Osteoblast (primary cell): ENCODE data around the gene CPED1. TPM values are rescaled to one million over a fixed set of nuclear protein-coding genes. Genes with fewer than 3 reads are reported as not detected.

Experiments used
- DNase-seq: peaks from one replicate; pipeline ENCODE4 v3.0.0; 2011; ENCODE audit warnings: low spot score, mixed read lengths; ENCODE audit not compliant: insufficient read length; ENCODE audit errors: missing footprints
- H2AFZ ChIP-seq: 2 replicates; pipeline ENCODE4 v1.6.0; 2011; ENCODE audit warnings: mild to moderate bottlenecking, low read length
- H3K27ac ChIP-seq: 2 replicates; pipeline ENCODE4 v1.5.1; 2011; ENCODE audit warnings: mild to moderate bottlenecking, low read depth, low read length, moderate library complexity
- H3K27me3 ChIP-seq: 2 replicates; pipeline ENCODE4 v1.6.0; 2012; ENCODE audit warnings: mild to moderate bottlenecking, control low read depth, inconsistent platforms, low read length, moderate library complexity; ENCODE audit not compliant: insufficient read depth
- H3K36me3 ChIP-seq: 2 replicates; pipeline ENCODE4 v1.5.1; 2011; ENCODE audit warnings: mild to moderate bottlenecking, low read length, control low read depth, moderate library complexity; ENCODE audit not compliant: insufficient read depth
- H3K4me1 ChIP-seq: 2 replicates; pipeline ENCODE4 v1.5.1; 2011; ENCODE audit warnings: mild to moderate bottlenecking, low read length, control low read depth, moderate library complexity; ENCODE audit not compliant: insufficient read depth
- H3K4me2 ChIP-seq: 2 replicates; pipeline ENCODE4 v1.6.0; 2011; ENCODE audit warnings: mild to moderate bottlenecking, low read length; ENCODE audit not compliant: insufficient read depth
- H3K4me3 ChIP-seq: fragments of 200-600 bp; sonication (generic); 3 replicates; pipeline ENCODE4 v1.5.1; 2012; ENCODE audit warnings: mild to moderate bottlenecking, low read length, inconsistent platforms; ENCODE audit not compliant: insufficient read depth
- H3K79me2 ChIP-seq: 2 replicates; pipeline ENCODE4 v1.6.0; 2012; ENCODE audit warnings: mild to moderate bottlenecking, low read length, control low read depth, inconsistent platforms; ENCODE audit not compliant: insufficient read depth
- H3K9me3 ChIP-seq: 2 replicates; pipeline ENCODE4 v1.5.1; 2011; ENCODE audit warnings: low read depth, low read length, control low read depth
- H4K20me1 ChIP-seq: 2 replicates; pipeline ENCODE4 v1.6.0; 2012; ENCODE audit warnings: mild to moderate bottlenecking, low read length, control low read depth; ENCODE audit not compliant: insufficient read depth
- CTCF ChIP-seq: IDR thresholded peaks from 2 replicates; pipeline ENCODE4 v1.5.1; 2011; ENCODE audit warnings: mild to moderate bottlenecking, low read depth, low read length, moderate library complexity; ENCODE audit errors: extremely low read depth
- total RNA-seq: library from RNA; depleted of rRNA; stranded (reverse); fragments of >200 nt; gene quantifications from 2 replicates; pipeline ENCODE4 v1.2.3, GENCODE V29; 2012

The CPED1 gene
- total RNA-seq, 1 donor: 30.8 TPM

- Histone ChIP-seq H4K20me1 (no peaks in the 10 kb centered on the region), H3K36me3 (no peaks in the 10 kb centered on the region), H3K4me3 (no peak overlapping the region), H3K4me2 (no peak overlapping the region), H3K4me1 (no peaks in the 10 kb centered on the region), H3K79me2 (no peaks in the 10 kb centered on the region), H3K27me3 (peaks cover 7% of the 10 kb centered on the region), H2AFZ (no peak overlapping the region), H3K27ac (no peak overlapping the region), H3K9me3 (no peaks in the 10 kb centered on the region)
- DNase-seq: no peak
- TF ChIP-seq CTCF: no peak
Measured at GRCh38 chr7:120942861-120943260, 45.6 kb upstream of the CPED1 start.

- no peaks in the 10 kb centered on the region for H3K79me2 ChIP-seq
- no peak overlapping the region for H3K4me3 ChIP-seq
- peaks cover 5% of the 10 kb centered on the region for H3K4me1 ChIP-seq
- no peaks in the 10 kb centered on the region for H3K36me3 ChIP-seq
- H3K4me2 ChIP-seq: no peak overlapping the region
- DNase-seq: no peak
- H3K9me3 ChIP-seq: no peaks in the 10 kb centered on the region
- H2AFZ ChIP-seq: no peak overlapping the region
- H4K20me1 ChIP-seq: no peaks in the 10 kb centered on the region
- no peak for TF ChIP-seq CTCF
- no peak overlapping the region for H3K27ac ChIP-seq
- peaks cover 7% of the 10 kb centered on the region for H3K27me3 ChIP-seq
Measured at GRCh38 chr7:120944826-120945562, 43.5 kb upstream of the CPED1 start.

- Histone ChIP-seq H4K20me1 (no peaks in the 10 kb centered on the region), H3K27ac (no peak overlapping the region), H3K9me3 (no peaks in the 10 kb centered on the region), H3K36me3 (no peaks in the 10 kb centered on the region), H3K27me3 (peaks cover 7% of the 10 kb centered on the region), H3K4me1 (peaks cover 12% of the 10 kb centered on the region), H3K4me2 (no peak overlapping the region), H3K4me3 (no peak overlapping the region), H3K79me2 (peaks cover 12% of the 10 kb centered on the region), H2AFZ (no peak overlapping the region)
- no peak for DNase-seq
- no peak for TF ChIP-seq CTCF
Measured at GRCh38 chr7:120947980-120948379, 40.5 kb upstream of the CPED1 start.

- H3K36me3 ChIP-seq: peaks cover 4% of the 10 kb centered on the region
- no peaks in the 10 kb centered on the region for H4K20me1 ChIP-seq
- peak overlapping the region; percentile 95 for H3K4me3 ChIP-seq
- peak overlapping the region; percentile 93 for H2AFZ ChIP-seq
- H3K27me3 ChIP-seq: peaks cover 7% of the 10 kb centered on the region
- no peak for DNase-seq
- H3K9me3 ChIP-seq: no peaks in the 10 kb centered on the region
- peaks cover 12% of the 10 kb centered on the region for H3K4me1 ChIP-seq
- TF ChIP-seq CTCF: no peak
- H3K4me2 ChIP-seq: peak overlapping the region; percentile 95
- peaks cover 16% of the 10 kb centered on the region for H3K79me2 ChIP-seq
- no peak overlapping the region for H3K27ac ChIP-seq
Measured at GRCh38 chr7:120949393-120949911, 39.1 kb upstream of the CPED1 start.
